ENCODE data around the gene BBS5.
A peak's percentile ranks its signal among the peaks of the same experiment; 100 is the strongest.
"Not testable (repeated sequence)": the region's sequence is repeated elsewhere in the genome, so short reads cannot be mapped to it uniquely, and the experiment has no call there.

The BBS5 gene

GRCh38 chr2:169485650-169486138 is 6.4 kb downstream of the BBS5 start:
- DNase-seq = no peak

- no peak for DNase-seq
Measured at GRCh38 chr2:169486487-169486886, 7.2 kb downstream of the BBS5 start.

GRCh38 chr2:169490834-169491233 is 11.5 kb downstream of the BBS5 start:
- DNase-seq = no peak

- DNase-seq = no peak
Measured at GRCh38 chr2:169491378-169491777, 12.1 kb downstream of the BBS5 start.

GRCh38 chr2:169493360-169493759 is 14.1 kb downstream of the BBS5 start:
- DNase-seq = no peak

- DNase-seq = no peak
Measured at GRCh38 chr2:169495310-169495928, 16.1 kb downstream of the BBS5 start.

GRCh38 chr2:169504651-169505050 is 25.4 kb downstream of the BBS5 start:
- no peak for DNase-seq

- no peak for DNase-seq
Measured at GRCh38 chr2:169507698-169508097, 28.4 kb downstream of the BBS5 start.

GRCh38 chr2:169509298-169509885 is 30.1 kb downstream of the BBS5 start, which contains the start of gene KLHL41:
TSS of gene KLHL41 (plus strand) at chr2:169509702. CDS start at chr2:169509779, 77 bp downstream.
- DNase-seq = no peak

GRCh38 chr2:169509955-169510354 is 30.7 kb downstream of the BBS5 start:
- DNase-seq = no peak

GRCh38 chr2:169510496-169510895 is 31.2 kb downstream of the BBS5 start:
- no peak for DNase-seq

- no peak for DNase-seq
Measured at GRCh38 chr2:169511818-169512217, 32.5 kb downstream of the BBS5 start.

GRCh38 chr2:169512525-169512924 is 33.2 kb downstream of the BBS5 start:
- DNase-seq = no peak

- no peak for DNase-seq
Measured at GRCh38 chr2:169513094-169513493, 33.8 kb downstream of the BBS5 start.

- no peak for DNase-seq
Measured at GRCh38 chr2:169513926-169514325, 34.6 kb downstream of the BBS5 start.

- DNase-seq = not testable (repeated sequence)
Measured at GRCh38 chr2:169514758-169515157, 35.5 kb downstream of the BBS5 start.

GRCh38 chr2:169516488-169516995 is 37.2 kb downstream of the BBS5 start:
- not testable (repeated sequence) for DNase-seq

GRCh38 chr2:169520896-169521295 is 41.6 kb downstream of the BBS5 start:
- no peak for DNase-seq

GRCh38 chr2:169523681-169524080 is 44.4 kb downstream of the BBS5 start:
- DNase-seq = no peak

- no peak for DNase-seq
Measured at GRCh38 chr2:169525434-169525833, 46.1 kb downstream of the BBS5 start.

GRCh38 chr2:169526451-169526850 is 47.2 kb downstream of the BBS5 start:
- DNase-seq = no peak

- DNase-seq = peak in 24 of 56 donors; percentile 0 to 73 (median 6)
Measured at GRCh38 chr2:169528271-169528701, 49.0 kb downstream of the BBS5 start.

GRCh38 chr2:169539460-169539859 is 60.2 kb downstream of the BBS5 start:
- DNase-seq = not testable (repeated sequence)
